Lung (tissue), 16 donors: ENCODE results near the gene MFSD2A. TPM values are rescaled to one million over a fixed set of nuclear protein-coding genes. Genes with fewer than 3 reads are reported as not detected.

ENCODE experiments used
- ATAC-seq: fragments of 200-7000 bp; cut with Tn5 transposase; one replicate; pipeline ENCODE4 v1.9.1; 2020; ENCODE audit warnings: moderate number of reproducible peaks; ENCODE audit not compliant: insufficient read depth, low FRiP score
- DNase-seq, 3 donors: peaks; one replicate each; pipeline ENCODE4 v3.0.0-alpha.2; 2013 to 2017
- H3K27ac ChIP-seq, 2 donors: one replicate each; pipeline ENCODE4 v1.5.1; 2013; ENCODE audit warnings: mild to moderate bottlenecking in 2 of 2, moderate library complexity in 2 of 2, control low read depth in 1 of 2, inconsistent platforms in 1 of 2, low read depth in 1 of 2, low read length in 1 of 2
- H3K27me3 ChIP-seq, 3 donors: one replicate each; pipeline ENCODE4 v1.5.1; 2013; ENCODE audit warnings: low read length in 2 of 3; ENCODE audit not compliant: control insufficient read depth in 3 of 3, insufficient read depth in 3 of 3
- H3K36me3 ChIP-seq, 4 donors: one replicate each; pipeline ENCODE4 v1.5.1; 2013; ENCODE audit warnings: low read length in 4 of 4, mild to moderate bottlenecking in 1 of 4, moderate library complexity in 1 of 4; ENCODE audit not compliant: control insufficient read depth in 4 of 4, insufficient read depth in 4 of 4
- H3K4me1 ChIP-seq, 5 donors: one replicate each; pipeline ENCODE4 v1.5.1; 2013; ENCODE audit warnings: low read length in 5 of 5, mild to moderate bottlenecking in 2 of 5, moderate library complexity in 1 of 5; ENCODE audit not compliant: control insufficient read depth in 5 of 5, insufficient read depth in 5 of 5
- H3K4me3 ChIP-seq: one replicate; pipeline ENCODE4 v1.5.1; 2013; ENCODE audit warnings: mild to moderate bottlenecking, control low read depth, moderate library complexity
- H3K9ac ChIP-seq, 2 donors: one replicate each; pipeline ENCODE4 v1.5.1; 2013; ENCODE audit warnings: low read length in 2 of 2, control low read depth in 1 of 2; ENCODE audit not compliant: insufficient read depth in 1 of 2
- H3K9me3 ChIP-seq, 4 donors: one replicate each; pipeline ENCODE4 v1.5.1; 2013; ENCODE audit warnings: low read length in 3 of 4, mild to moderate bottlenecking in 1 of 4, moderate library complexity in 1 of 4; ENCODE audit not compliant: control insufficient read depth in 4 of 4, insufficient read depth in 3 of 4
- CTCF ChIP-seq: IDR thresholded peaks from 2 replicates; pipeline ENCODE4 v1.5.1; 2012; ENCODE audit warnings: mild to moderate bottlenecking; ENCODE audit errors: control extremely low read depth, extremely low read depth
- WGBS, 2 donors: extraction: QIAGEN DNeasy Blood & Tissue Kit; methylation state at CpG; one replicate each; pipeline ENCODE4 v1.1.7; 2013; 5-methylcytosine and 5-hydroxymethylcytosine counted together
- long read RNA-seq, 5 donors: transcript quantifications; one replicate each; lab custom pipeline, GENCODE V29; 2026
- polyA plus RNA-seq, 2 donors: library from polyadenylated mRNA; stranded (reverse); fragments of 200-250 nt; gene quantifications; one replicate each; pipeline ENCODE4 v1.2.1, GENCODE V29; 2013
- total RNA-seq, 2 donors: library from RNA; depleted of rRNA in 1 of 2; stranded (reverse); fragments of >200 nt in 1 of 2; gene quantifications; one replicate each; pipeline ENCODE4 v1.2.1, GENCODE V29; 2014 to 2021
- donor health status: control.
- donor health status: control.
- donor health status: Bipolar disorder and iron deficiency.
- donor health status: healthy.
- donor health status: DM: yes; HTN: yes; CAD: no.

The MFSD2A gene
- total RNA-seq: 100 to 1,000 TPM in 1 of 2 donors, 10 to 100 TPM in 1; 57.2 to 149 TPM
- 100 to 1,000 TPM; 119 to 123 TPM for polyA plus RNA-seq
- long read RNA-seq, donor 1, transcript MFSD2A-202 (14 exons, 2,154 nt): major isoform, 28 of 116 reads
- long read RNA-seq, donor 1, partial matches to known transcripts: 86 of 116 reads
- long read RNA-seq, donor 1, other reads (novel, unspliced or antisense): 0 of 116 reads
- long read RNA-seq, donor 2, transcript MFSD2A-202 (14 exons, 2,154 nt): major isoform, 5 of 17 reads
- long read RNA-seq, donor 2, partial matches to known transcripts: 12 of 17 reads
- long read RNA-seq, donor 2, other reads (novel, unspliced or antisense): 0 of 17 reads
- long read RNA-seq, donor 3, transcript MFSD2A-202 (14 exons, 2,154 nt): major isoform, 12 of 20 reads
- long read RNA-seq, donor 3, partial matches to known transcripts: 5 of 20 reads
- long read RNA-seq, donor 3, other reads (novel, unspliced or antisense): 0 of 20 reads
- long read RNA-seq, donor 4, partial matches to known transcripts: 5 of 8 reads
- long read RNA-seq, donor 4, other reads (novel, unspliced or antisense): 0 of 8 reads
- long read RNA-seq, donor 5, transcript MFSD2A-202 (14 exons, 2,154 nt): major isoform, 35 of 59 reads
- long read RNA-seq, donor 5, partial matches to known transcripts: 23 of 59 reads
- long read RNA-seq, donor 5, other reads (novel, unspliced or antisense): 0 of 59 reads

GRCh38 chr1:39954870-39955546, at the start of gene MFSD2A:
Gene MFSD2A (plus strand): TSS chr1:39955145. CDS start chr1:39955293, 148 bp downstream.
- Histone ChIP-seq H3K36me3 (peaks cover 0 to 2% (median 0%) of the 10 kb centered on the region in 4 donors), H3K4me1 (peaks cover 0 to 13% (median 6%) of the 10 kb centered on the region in 5 donors), H3K4me3 (peak within 1 kb of the TSS; percentile 40), H3K27me3 (peaks cover 0 to 7% (median 0%) of the 10 kb centered on the region in 3 donors), H3K9ac (peak within 1 kb of the TSS in 1 of 2 donors; percentile 37), H3K27ac (peak within 1 kb of the TSS in 1 of 2 donors; percentile 79), H3K9me3 (no peaks in the 10 kb centered on the region)
- 0 to 1% methylated on average over 54 to 62 of the region's 62 CpGs for WGBS, 2 donors
- no peak for TF ChIP-seq CTCF
- ATAC-seq (peak; percentile 89), DNase-seq (peak; percentile 85 to 92 (median 92))

GRCh38 chr1:39905172-39905571, 49.8 kb upstream of the MFSD2A start:
- ATAC-seq (no peak), DNase-seq (no peak)
- TF ChIP-seq CTCF: no peak
- 58 to 59% methylated on average over 4 of the region's 4 CpGs for WGBS, 2 donors
- Histone ChIP-seq H3K4me1 (peaks cover 0 to 6% (median 0%) of the 10 kb centered on the region in 5 donors), H3K4me3 (no peak overlapping the region), H3K27ac (no peak overlapping the region), H3K36me3 (no peaks in the 10 kb centered on the region), H3K27me3 (peaks cover 0 to 15% (median 5%) of the 10 kb centered on the region in 3 donors), H3K9me3 (peaks cover 0 to 6% (median under 1%) of the 10 kb centered on the region in 4 donors), H3K9ac (no peak overlapping the region)

- no peaks in the 10 kb centered on the region for H3K4me1 ChIP-seq
- H3K4me3 ChIP-seq: no peak overlapping the region
- WGBS, 2 donors: 40 to 65% methylated on average over 3 of the region's 3 CpGs
- ATAC-seq: no peak
- TF ChIP-seq CTCF: no peak
- H3K27me3 ChIP-seq: peaks cover 0 to 10% (median 5%) of the 10 kb centered on the region in 3 donors
- no peaks in the 10 kb centered on the region for H3K36me3 ChIP-seq
- DNase-seq: no peak
- peaks cover 0 to 6% (median under 1%) of the 10 kb centered on the region in 4 donors for H3K9me3 ChIP-seq
- H3K9ac ChIP-seq: no peak overlapping the region
- H3K27ac ChIP-seq: no peak overlapping the region
These were observed 47.2 kb upstream of the MFSD2A start for GRCh38 chr1:39907528-39908453.
